Erythroblast (primary cell): ENCODE data around the gene POR.
A peak's percentile ranks its signal among the peaks of the same experiment; 100 is the strongest.
"Not testable (repeated sequence)": the region's sequence is repeated elsewhere in the genome, so short reads cannot be mapped to it uniquely, and the experiment has no call there.

Experiments
- DNase-seq, 2 experiments: peaks; one replicate each; lab custom pipeline; 2025; lab: John Stamatoyannopoulos, UW
- GATA1 ChIP-seq: IDR thresholded peaks from 2 replicates; pipeline ENCODE4 v1.6.1; 2011; ENCODE audit warnings: low read depth, mild to moderate bottlenecking, control low read depth, low read length, moderate library complexity
- POLR2A ChIP-seq: IDR thresholded peaks from 2 replicates; pipeline ENCODE4 v1.6.1; 2011; ENCODE audit warnings: mild to moderate bottlenecking, low read length

Gene POR

GRCh38 chr7:75998038-75998437 is 83.1 kb downstream of the POR start:
- no peak for TF ChIP-seq POLR2A
- DNase-seq = no peak

GRCh38 chr7:76000566-76000965 is 85.6 kb downstream of the POR start:
- no peak for DNase-seq
- TF ChIP-seq GATA1 = no peak
- TF ChIP-seq POLR2A = no peak

GRCh38 chr7:76002139-76002538 is 87.2 kb downstream of the POR start:
- TF ChIP-seq POLR2A (no peak), GATA1 (no peak)

GRCh38 chr7:76002822-76003221 is 87.9 kb downstream of the POR start:
- no peak for DNase-seq
- TF ChIP-seq GATA1 (no peak), POLR2A (no peak)

More at GRCh38 chr7:76002139-76002538, 87.2 kb downstream of the POR start:
- no peak for DNase-seq

GRCh38 chr7:76003351-76003750 is 88.4 kb downstream of the POR start:
- DNase-seq = no peak
- TF ChIP-seq GATA1 (no peak), POLR2A (no peak)

- not testable (repeated sequence) for DNase-seq
Observed at GRCh38 chr7:76005004-76005403, 90.0 kb downstream of the POR start.

GRCh38 chr7:76008156-76008687 is 93.3 kb downstream of the POR start:
- DNase-seq = no peak
- TF ChIP-seq GATA1 (no peak), POLR2A (no peak)

GRCh38 chr7:76009672-76010600 is 95.0 kb downstream of the POR start:
- no peak for DNase-seq
- TF ChIP-seq GATA1 = no peak
- TF ChIP-seq POLR2A = no peak

GRCh38 chr7:76011442-76011861 is 96.5 kb downstream of the POR start:
- no peak for DNase-seq
- no peak for TF ChIP-seq GATA1
- TF ChIP-seq POLR2A = no peak

GRCh38 chr7:76016191-76016947 is 101.4 kb downstream of the POR start:
- TF ChIP-seq GATA1 = no peak
- no peak for TF ChIP-seq POLR2A
- no peak for DNase-seq

- DNase-seq = not testable (repeated sequence)
Observed at GRCh38 chr7:76018520-76018919, 103.6 kb downstream of the POR start.

GRCh38 chr7:76020031-76020714 is 105.2 kb downstream of the POR start:
- DNase-seq = peak; percentile 70 to 88
- TF ChIP-seq GATA1 (no peak), POLR2A (no peak)

- TF ChIP-seq GATA1 (no peak), POLR2A (no peak)
- DNase-seq = no peak
Observed at GRCh38 chr7:76022026-76022780, 107.2 kb downstream of the POR start.
